ENCODE results near the gene MYO5B.

GRCh38 chr18:49966090-49966489 lies 228.9 kb downstream of the MYO5B start:
- TF ChIP-seq POLR2A (IDR thresholded peaks at IDR 0.05; ENCODE audit: low read length) (no peak), GATA1 (IDR thresholded peaks at IDR 0.05; ENCODE audit: low read depth, low read length) (no peak)

Measured in erythroblast (primary cell).